Right lobe of liver (tissue), 6 donors: Measurements from ENCODE around the gene CPED1. TPM values are rescaled to one million over a fixed set of nuclear protein-coding genes. Genes with fewer than 3 reads are reported as not detected.

Experiments used
- ATAC-seq, 4 donors: fragments of 200-7000 bp; cut with Tn5 transposase; one replicate each; pipeline ENCODE4 v1.9.1; 2020; ENCODE audit warnings: mild to moderate bottlenecking in 4 of 4, moderate library complexity in 4 of 4
- DNase-seq, 3 donors: peaks; one replicate each; pipeline ENCODE4 v3.0.0-alpha.2; 2020
- H3K27ac ChIP-seq, 3 donors: fragments of 200-600 bp; one replicate each; pipeline ENCODE4 v1.8.0; 2022
- H3K27me3 ChIP-seq, 2 donors: fragments of 200-600 bp; one replicate each; pipeline ENCODE4 v1.8.0; 2022
- H3K36me3 ChIP-seq, 4 donors: fragments of 200-600 bp; sonication (generic) in 1 of 4; one replicate each; pipeline versions ENCODE4 v1.5.1 to v1.8.0; 2017 to 2022; ENCODE audit warnings: control low read depth in 1 of 4
- H3K4me1 ChIP-seq, 4 donors: fragments of 200-600 bp; sonication (generic) in 1 of 4; one replicate each; pipeline versions ENCODE4 v1.5.1 to v1.8.0; 2017 to 2022; ENCODE audit warnings: control low read depth in 1 of 4
- H3K4me3 ChIP-seq, 3 donors: fragments of 200-600 bp; one replicate each; pipeline ENCODE4 v1.8.0; 2022
- H3K9me3 ChIP-seq, 4 donors: fragments of 200-600 bp; sonication (generic) in 1 of 4; one replicate each; pipeline versions ENCODE4 v1.5.1 to v1.8.0; 2017 to 2022; ENCODE audit warnings: control low read depth in 1 of 4
- POLR2A ChIP-seq: fragments of 450-650 bp; IDR thresholded peaks from one replicate; pipeline ENCODE4 v1.6.1; 2017; ENCODE audit warnings: antibody characterized with exemption, mild to moderate bottlenecking
- WGBS: methylation state at CpG from one replicate; pipeline ENCODE4 v1.1.6; 2018; ENCODE audit warnings: low coverage, low lambda C conversion rate; ENCODE audit not compliant: insufficient coverage; ENCODE audit errors: missing lambda C conversion rate; 5-methylcytosine and 5-hydroxymethylcytosine counted together
- intact Hi-C, 2 donors: fragments of 100-400 bp; cut with DNase I; formaldehyde crosslinking; loops; one replicate each; pipeline versions ENCODE4 v1.11.2 to v1.14.1; 2022
- total RNA-seq, 6 experiments: library from RNA; depleted of rRNA in 2 of 6; stranded (reverse); fragments of >200 nt in 2 of 6; fragmentation: NEBNext Ultra II Directional in 3 of 6; extraction: Animal tissue kit (Norgen Biotek cat#: 25700) in 3 of 6; gene quantifications; one replicate each; pipeline versions ENCODE4 v1.1.0 to v1.2.4, GENCODE V29; 2016 to 2023
- TF ChIP-seq, protein P1 (sequence below), 4 donors: fragments of 200-600 bp in 3 of 4; fragments of 450-650 bp in 1 of 4; IDR thresholded peaks; one replicate each; pipeline versions ENCODE4 v1.5.1 to v1.8.0; 2016 to 2022; ENCODE audit warnings: antibody characterized with exemption in 4 of 4, mild to moderate bottlenecking in 2 of 4
- donor health status: DM: no; HTN: yes; CAD: no.
- donor health status: DM: no; HTN: no; CAD: no.
- donor health status: DM: no; HTN: no; CAD: no.
- donor health status: DM: no; HTN: yes; CAD: no.
- donor health status: DM: no; HTN: yes; CAD: no.

CPED1 gene
- total RNA-seq, 6 experiments from 2014 or later: 24.3 to 45.8 (median 34.9) TPM

DNA sequence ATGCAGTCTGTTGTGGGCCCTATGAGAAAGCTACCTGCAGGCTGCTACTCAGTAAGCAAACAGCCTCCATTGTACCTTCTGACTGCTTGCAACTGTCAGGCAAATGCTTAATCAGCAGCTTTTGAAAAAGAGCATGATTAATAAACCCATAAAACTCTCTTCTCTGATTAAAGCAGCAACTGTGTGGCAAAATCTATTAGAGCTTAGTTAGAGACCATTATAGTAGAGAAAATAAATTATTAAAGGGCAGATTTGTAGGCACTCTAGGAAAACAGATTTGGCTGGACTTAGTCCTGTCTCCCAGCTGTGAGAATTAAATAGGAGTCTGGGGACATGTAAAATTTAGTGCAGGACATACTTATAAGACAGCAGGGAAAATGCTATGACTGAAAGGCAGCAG, 207.8 kb downstream of the CPED1 start:
- Histone ChIP-seq H3K36me3 (no peaks in the 10 kb centered on the region), H3K4me1 (no peaks in the 10 kb centered on the region), H3K4me3 (no peak overlapping the region), H3K27me3 (no peaks in the 10 kb centered on the region), H3K9me3 (no peaks in the 10 kb centered on the region), H3K27ac (no peak overlapping the region)
- TF ChIP-seq, protein P1, sequence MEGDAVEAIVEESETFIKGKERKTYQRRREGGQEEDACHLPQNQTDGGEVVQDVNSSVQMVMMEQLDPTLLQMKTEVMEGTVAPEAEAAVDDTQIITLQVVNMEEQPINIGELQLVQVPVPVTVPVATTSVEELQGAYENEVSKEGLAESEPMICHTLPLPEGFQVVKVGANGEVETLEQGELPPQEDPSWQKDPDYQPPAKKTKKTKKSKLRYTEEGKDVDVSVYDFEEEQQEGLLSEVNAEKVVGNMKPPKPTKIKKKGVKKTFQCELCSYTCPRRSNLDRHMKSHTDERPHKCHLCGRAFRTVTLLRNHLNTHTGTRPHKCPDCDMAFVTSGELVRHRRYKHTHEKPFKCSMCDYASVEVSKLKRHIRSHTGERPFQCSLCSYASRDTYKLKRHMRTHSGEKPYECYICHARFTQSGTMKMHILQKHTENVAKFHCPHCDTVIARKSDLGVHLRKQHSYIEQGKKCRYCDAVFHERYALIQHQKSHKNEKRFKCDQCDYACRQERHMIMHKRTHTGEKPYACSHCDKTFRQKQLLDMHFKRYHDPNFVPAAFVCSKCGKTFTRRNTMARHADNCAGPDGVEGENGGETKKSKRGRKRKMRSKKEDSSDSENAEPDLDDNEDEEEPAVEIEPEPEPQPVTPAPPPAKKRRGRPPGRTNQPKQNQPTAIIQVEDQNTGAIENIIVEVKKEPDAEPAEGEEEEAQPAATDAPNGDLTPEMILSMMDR (IDR thresholded peaks at IDR 0.05): no peak
- no peak for TF ChIP-seq POLR2A
- intact Hi-C loops: no loop called here
- ATAC-seq (no peak), DNase-seq (no peak)

DNA sequence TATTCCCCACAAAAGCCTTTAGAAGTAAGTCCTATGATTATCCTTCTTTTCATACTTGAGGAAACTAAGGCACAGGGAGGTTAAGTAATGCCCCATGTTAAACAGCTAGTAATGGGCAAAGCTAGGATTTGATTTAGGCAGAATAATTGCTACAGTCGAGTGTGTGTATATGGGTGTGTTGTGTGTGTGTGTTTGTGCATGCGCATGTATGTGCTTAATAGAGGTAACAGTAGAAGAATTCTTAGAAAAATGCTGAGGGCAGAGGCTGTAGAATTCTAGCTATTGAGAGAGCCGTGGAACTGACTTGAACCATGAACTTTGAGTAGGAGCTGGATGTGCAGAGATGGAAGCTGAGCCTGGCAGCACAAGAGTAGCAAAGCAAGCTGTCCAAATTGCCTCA, 208.9 kb downstream of the CPED1 start:
- Histone ChIP-seq H3K27me3 (no peaks in the 10 kb centered on the region), H3K27ac (no peak overlapping the region), H3K4me1 (no peaks in the 10 kb centered on the region), H3K36me3 (no peaks in the 10 kb centered on the region), H3K9me3 (no peaks in the 10 kb centered on the region), H3K4me3 (no peak overlapping the region)
- WGBS: 83% methylated on average over 3 of the region's 3 CpGs
- DNase-seq (no peak), ATAC-seq (no peak)
- TF ChIP-seq POLR2A: no peak
- intact Hi-C loops: no loop called here

DNA sequence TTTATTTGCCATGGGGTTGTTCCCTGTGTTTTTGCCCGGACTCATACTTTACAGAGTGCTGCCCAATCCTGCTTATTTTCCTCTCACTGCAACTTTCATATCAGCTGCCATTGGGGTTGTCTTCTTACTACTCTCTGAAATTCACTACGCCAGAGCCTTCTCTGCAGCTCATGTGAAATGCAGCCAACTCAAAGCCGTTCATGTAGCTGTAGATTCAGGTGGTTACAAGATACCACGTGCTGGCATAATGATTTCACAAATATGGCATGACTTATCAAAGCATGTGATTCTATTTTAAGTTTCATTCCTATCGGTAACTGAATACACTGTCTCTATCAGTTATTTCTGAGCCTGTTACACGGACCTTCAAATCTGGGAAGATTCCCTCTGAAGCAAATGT, 210.0 kb downstream of the CPED1 start:
- Histone ChIP-seq H3K9me3 (no peaks in the 10 kb centered on the region), H3K36me3 (no peaks in the 10 kb centered on the region), H3K27ac (no peak overlapping the region), H3K27me3 (no peaks in the 10 kb centered on the region), H3K4me1 (no peaks in the 10 kb centered on the region), H3K4me3 (no peak overlapping the region)
- no peak for ATAC-seq
- TF ChIP-seq POLR2A: no peak
- TF ChIP-seq, protein P1 (IDR thresholded peaks at IDR 0.05): no peak
- 87% methylated on average over 5 of the region's 6 CpGs for WGBS
- intact Hi-C loops: no loop called here
- no peak for DNase-seq

DNA sequence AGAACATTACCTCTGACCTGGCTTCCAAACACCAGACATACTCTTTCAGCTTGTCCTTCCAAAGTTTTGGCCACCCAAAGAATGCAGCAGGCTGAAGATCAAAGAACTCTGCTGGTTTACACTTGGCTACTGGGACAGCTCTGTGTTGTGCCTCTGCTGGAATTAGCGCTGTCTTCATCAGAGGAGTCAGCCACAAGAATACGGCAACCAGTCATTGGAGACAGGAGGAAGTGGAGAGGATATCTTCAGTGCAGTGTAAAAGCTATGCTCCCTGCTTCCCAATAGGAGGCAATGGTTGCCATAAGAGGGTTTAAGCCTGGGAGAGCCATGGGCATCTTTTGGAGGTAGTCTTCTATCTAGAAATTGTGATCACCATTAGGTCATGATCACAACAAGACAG, 213.6 kb downstream of the CPED1 start:
- H3K4me3 ChIP-seq: no peak overlapping the region
- H3K36me3 ChIP-seq: no peaks in the 10 kb centered on the region
- peak in 2 of 4 donors; percentile 11 to 22 for ATAC-seq
- no peak overlapping the region for H3K27ac ChIP-seq
- WGBS: 88% methylated on average over 2 of the region's 2 CpGs
- intact Hi-C loops: no loop called here
- H3K4me1 ChIP-seq: no peaks in the 10 kb centered on the region
- no peak for DNase-seq
- no peak for TF ChIP-seq POLR2A
- TF ChIP-seq, protein P1 (IDR thresholded peaks at IDR 0.05): no peak
- no peaks in the 10 kb centered on the region for H3K27me3 ChIP-seq
- H3K9me3 ChIP-seq: no peaks in the 10 kb centered on the region

DNA sequence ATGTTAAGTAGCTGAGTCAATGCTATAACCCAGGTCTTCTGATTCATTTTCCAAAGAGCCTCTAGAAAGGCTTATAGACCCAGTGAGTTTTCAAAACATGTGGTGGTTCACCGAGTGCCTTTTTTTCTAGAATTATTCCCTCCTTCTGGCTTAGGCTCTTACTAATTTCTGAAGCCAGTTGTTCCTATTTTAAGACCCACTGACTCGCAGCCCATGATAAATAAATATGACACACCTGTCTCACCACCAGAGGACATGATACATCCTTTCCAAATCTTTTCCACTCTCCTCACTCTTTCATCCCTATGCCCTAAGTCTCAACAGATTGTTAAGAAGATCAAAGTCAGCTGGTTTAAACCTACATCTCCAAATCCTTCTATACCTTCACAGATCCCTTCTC, 214.3 kb downstream of the CPED1 start:
- whole genome bisulfite sequencing: 86% methylated on average over 2 of the region's 2 CpGs
- Histone ChIP-seq H3K4me1 (no peaks in the 10 kb centered on the region), H3K9me3 (no peaks in the 10 kb centered on the region), H3K27ac (no peak overlapping the region), H3K4me3 (no peak overlapping the region), H3K36me3 (no peaks in the 10 kb centered on the region), H3K27me3 (no peaks in the 10 kb centered on the region)
- TF ChIP-seq, protein P1 (IDR thresholded peaks at IDR 0.05): no peak
- TF ChIP-seq POLR2A: no peak
- ATAC-seq (no peak), DNase-seq (no peak)
- intact Hi-C loops: no loop called here
